Measurements from ENCODE around the gene ABHD12B. TPM values are rescaled to one million over a fixed set of nuclear protein-coding genes. Genes with fewer than 3 reads are reported as not detected.

The ABHD12B gene
- total RNA-seq, 1 experiment from 2014 or later: not detected

DNA sequence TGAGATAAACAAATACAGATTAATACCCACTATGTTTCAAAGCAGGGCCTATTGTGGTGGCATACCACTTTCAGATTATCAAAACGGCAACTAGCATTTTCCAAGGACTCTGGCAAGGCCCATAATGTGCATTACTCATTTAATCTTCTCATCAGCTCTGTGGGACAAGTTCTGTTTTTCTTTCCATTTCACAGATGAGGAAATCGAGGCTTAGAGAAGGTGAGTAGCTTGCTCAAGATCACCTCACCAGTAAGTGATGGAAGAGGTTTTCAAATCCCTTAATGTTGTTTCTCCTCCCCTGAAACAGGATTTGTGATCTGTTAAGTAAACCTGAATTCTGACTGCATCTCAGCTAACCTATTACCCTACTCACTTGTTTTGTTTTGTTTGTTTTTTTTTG, 76.4 kb downstream of the ABHD12B start:
- no peak for DNase-seq
- H3K4me3 Mint-ChIP-seq (ENCODE audit: low read depth, unreplicated experiment): no peak overlapping the region
- intact Hi-C loops (cut with micrococcal nuclease; ENCODE audit: unreplicated experiment): no loop called here
- H3K9me3 Mint-ChIP-seq (ENCODE audit: low read depth, unreplicated experiment): no peaks in the 10 kb centered on the region
- CTCF ChIA-PET: interaction anchor here (0.6 kb wide), 1 partner anchor 85 kb away, joined by 3 read pairs; no protein-coding TSS in a partner anchor
- TF ChIP-seq, protein P1, sequence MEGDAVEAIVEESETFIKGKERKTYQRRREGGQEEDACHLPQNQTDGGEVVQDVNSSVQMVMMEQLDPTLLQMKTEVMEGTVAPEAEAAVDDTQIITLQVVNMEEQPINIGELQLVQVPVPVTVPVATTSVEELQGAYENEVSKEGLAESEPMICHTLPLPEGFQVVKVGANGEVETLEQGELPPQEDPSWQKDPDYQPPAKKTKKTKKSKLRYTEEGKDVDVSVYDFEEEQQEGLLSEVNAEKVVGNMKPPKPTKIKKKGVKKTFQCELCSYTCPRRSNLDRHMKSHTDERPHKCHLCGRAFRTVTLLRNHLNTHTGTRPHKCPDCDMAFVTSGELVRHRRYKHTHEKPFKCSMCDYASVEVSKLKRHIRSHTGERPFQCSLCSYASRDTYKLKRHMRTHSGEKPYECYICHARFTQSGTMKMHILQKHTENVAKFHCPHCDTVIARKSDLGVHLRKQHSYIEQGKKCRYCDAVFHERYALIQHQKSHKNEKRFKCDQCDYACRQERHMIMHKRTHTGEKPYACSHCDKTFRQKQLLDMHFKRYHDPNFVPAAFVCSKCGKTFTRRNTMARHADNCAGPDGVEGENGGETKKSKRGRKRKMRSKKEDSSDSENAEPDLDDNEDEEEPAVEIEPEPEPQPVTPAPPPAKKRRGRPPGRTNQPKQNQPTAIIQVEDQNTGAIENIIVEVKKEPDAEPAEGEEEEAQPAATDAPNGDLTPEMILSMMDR (IDR thresholded peaks at IDR 0.05; ENCODE audit: unreplicated experiment): no peak
- no peaks in the 10 kb centered on the region for H3K4me1 Mint-ChIP-seq (ENCODE audit: low read depth, unreplicated experiment)
- no peaks in the 10 kb centered on the region for H3K27me3 Mint-ChIP-seq (ENCODE audit: unreplicated experiment)
- no TSS peak for BruUV-seq (replicated peaks)
- peaks cover 19% of the 10 kb centered on the region for H3K36me3 Mint-ChIP-seq (ENCODE audit: insufficient read depth, unreplicated experiment)
- H3K27ac Mint-ChIP-seq (ENCODE audit: unreplicated experiment): no peak overlapping the region

DNA sequence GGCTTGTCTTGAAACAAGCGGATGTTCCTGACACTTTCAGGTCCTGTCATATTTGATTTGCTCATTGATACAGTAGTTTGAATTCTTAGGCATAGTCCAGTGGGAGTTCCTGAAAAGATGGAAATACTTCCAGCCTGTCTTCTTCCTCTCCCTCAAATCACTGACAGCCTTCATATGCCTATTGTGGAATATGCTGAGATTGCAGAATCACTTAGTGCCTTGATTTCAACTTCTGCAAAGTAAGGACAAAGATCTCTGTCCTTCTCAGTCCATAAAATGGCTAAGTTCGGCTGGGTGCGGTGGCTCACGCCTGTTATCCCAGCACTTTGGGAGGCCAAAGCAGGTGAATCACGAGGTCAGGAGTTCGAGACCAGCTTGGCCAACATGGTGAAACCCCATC, 79.2 kb downstream of the ABHD12B start:
- H3K36me3 Mint-ChIP-seq (ENCODE audit: insufficient read depth, unreplicated experiment): peaks cover 8% of the 10 kb centered on the region
- intact Hi-C loops (cut with micrococcal nuclease; ENCODE audit: unreplicated experiment): loop anchor here (10.0 kb wide), 1 partner anchor 834 kb away; no protein-coding TSS in a partner anchor

DNA sequence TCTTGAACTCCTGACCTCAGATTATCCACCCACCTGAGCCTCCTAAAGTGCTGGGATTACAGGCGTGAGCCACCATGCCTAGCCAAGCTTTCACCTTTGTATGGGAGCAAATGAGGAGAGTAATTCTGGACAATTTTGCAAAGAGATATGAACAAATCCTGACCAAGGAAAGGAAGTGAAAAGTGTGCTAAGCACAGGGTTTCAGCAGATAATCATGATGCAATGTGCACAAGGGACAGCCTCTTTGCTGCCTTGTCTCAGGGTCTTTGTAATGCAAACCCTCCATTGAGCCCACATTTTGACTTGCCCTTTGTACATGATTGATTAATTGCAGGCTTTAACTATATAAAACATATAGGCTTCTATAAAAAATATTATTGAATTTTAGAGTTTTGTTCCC, 81.6 kb downstream of the ABHD12B start:
- CTCF ChIA-PET: no interaction called here
- Mint-ChIP-seq H3K27me3 (ENCODE audit: unreplicated experiment) (no peaks in the 10 kb centered on the region), H3K4me1 (ENCODE audit: low read depth, unreplicated experiment) (peaks cover 19% of the 10 kb centered on the region), H3K9me3 (ENCODE audit: low read depth, unreplicated experiment) (no peaks in the 10 kb centered on the region), H3K36me3 (ENCODE audit: insufficient read depth, unreplicated experiment) (peaks cover 8% of the 10 kb centered on the region), H3K4me3 (ENCODE audit: low read depth, unreplicated experiment) (no peak overlapping the region), H3K27ac (ENCODE audit: unreplicated experiment) (no peak overlapping the region)
- intact Hi-C loops (cut with micrococcal nuclease; ENCODE audit: unreplicated experiment): loop anchor here (10.0 kb wide), 1 partner anchor 831 kb away; no protein-coding TSS in a partner anchor
- TF ChIP-seq, protein P1 (IDR thresholded peaks at IDR 0.05; ENCODE audit: unreplicated experiment): no peak
- DNase-seq: no peak
- no TSS peak for BruUV-seq (replicated peaks)

More for the DNA sequence above, 79.2 kb downstream of the ABHD12B start:
- CTCF ChIA-PET: no interaction called here
- BruUV-seq (replicated peaks): no TSS peak
- Mint-ChIP-seq H3K27me3 (ENCODE audit: unreplicated experiment) (no peaks in the 10 kb centered on the region), H3K4me3 (ENCODE audit: low read depth, unreplicated experiment) (no peak overlapping the region), H3K27ac (ENCODE audit: unreplicated experiment) (no peak overlapping the region), H3K4me1 (ENCODE audit: low read depth, unreplicated experiment) (peaks cover 17% of the 10 kb centered on the region), H3K9me3 (ENCODE audit: low read depth, unreplicated experiment) (no peaks in the 10 kb centered on the region)
- DNase-seq: no peak
- TF ChIP-seq, protein P1 (IDR thresholded peaks at IDR 0.05; ENCODE audit: unreplicated experiment): no peak

Other genes starting within 250 kb of the ABHD12B start
- 45.7 and 62.2 TPM in 2 replicates for gene SAV1, start 203.7 kb upstream of the ABHD12B start, total RNA-seq (2022)
- gene NIN, start 40.9 kb upstream of the ABHD12B start, total RNA-seq (2022): 19.1 and 26.6 TPM in 2 replicates
- gene PYGL, start 72.4 kb downstream of the ABHD12B start, total RNA-seq (2022): 39.5 and 41.2 TPM in 2 replicates
- gene TRIM9, start 223.1 kb downstream of the ABHD12B start, total RNA-seq (2022): 1.6 TPM in 2 replicates